GM10248 (cell line): Measurements from ENCODE around the gene USE1.

Experiments
- CTCF ChIA-PET: fragments of 300-600 bp; sonication (Branson Sonifier 250); formaldehyde crosslinking; extraction: SDS; loops from one replicate; lab custom pipeline; 2021; ENCODE audit warnings: antibody characterized with exemption; lab: Yijun Ruan, JAX
- POLR2A ChIA-PET: fragments of 350-650 bp; sonication (Branson Sonifier 250); formaldehyde crosslinking; extraction: SDS; loops from one replicate; lab custom pipeline; 2020; ENCODE audit warnings: antibody characterized with exemption; lab: Yijun Ruan, JAX
- DNase-seq: peaks from one replicate; pipeline ENCODE4 v3.0.0; 2012; ENCODE audit errors: extremely low spot score
- TF ChIP-seq, protein P1 (sequence below): IDR thresholded peaks from 2 replicates; pipeline ENCODE4 v1.5.1; 2012; ENCODE audit warnings: mild to moderate bottlenecking, low read depth; ENCODE audit errors: extremely low read depth, missing control alignments, control extremely low read depth

Gene USE1

DNA sequence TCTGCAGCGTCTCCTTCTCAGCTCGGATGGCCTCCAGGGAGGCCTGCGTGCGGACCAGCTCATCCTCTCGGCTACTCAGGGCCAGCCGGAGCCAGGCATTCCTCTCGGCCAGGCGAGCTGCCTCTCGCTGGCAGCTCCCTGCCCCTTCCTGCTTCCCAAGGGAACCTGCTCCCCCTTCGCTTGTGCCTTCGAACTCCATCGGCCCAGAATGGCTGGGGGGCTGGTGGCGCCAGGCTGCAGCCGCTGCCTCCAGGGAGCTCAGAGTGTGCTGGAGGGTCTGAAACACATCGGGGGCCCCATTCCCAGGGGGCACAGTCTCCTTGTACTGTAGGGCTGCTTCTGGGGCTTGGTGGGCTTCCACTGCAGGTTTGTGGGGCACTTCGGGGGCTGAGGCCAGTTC is 47.4 kb downstream of the USE1 start:
- DNase-seq, result no peak
- ChIA-PET CTCF (interaction anchor here (0.6 to 5.2 kb wide), 6 partner anchors 12 to 502 kb away, joined by 3 to 55 read pairs (median 4); partner anchors contain the start of gene ANKLE1), POLR2A (interaction anchor here (0.7 kb wide), 1 partner anchor 20 kb away, joined by 4 read pairs; no protein-coding TSS in a partner anchor)
- TF ChIP-seq, protein P1, sequence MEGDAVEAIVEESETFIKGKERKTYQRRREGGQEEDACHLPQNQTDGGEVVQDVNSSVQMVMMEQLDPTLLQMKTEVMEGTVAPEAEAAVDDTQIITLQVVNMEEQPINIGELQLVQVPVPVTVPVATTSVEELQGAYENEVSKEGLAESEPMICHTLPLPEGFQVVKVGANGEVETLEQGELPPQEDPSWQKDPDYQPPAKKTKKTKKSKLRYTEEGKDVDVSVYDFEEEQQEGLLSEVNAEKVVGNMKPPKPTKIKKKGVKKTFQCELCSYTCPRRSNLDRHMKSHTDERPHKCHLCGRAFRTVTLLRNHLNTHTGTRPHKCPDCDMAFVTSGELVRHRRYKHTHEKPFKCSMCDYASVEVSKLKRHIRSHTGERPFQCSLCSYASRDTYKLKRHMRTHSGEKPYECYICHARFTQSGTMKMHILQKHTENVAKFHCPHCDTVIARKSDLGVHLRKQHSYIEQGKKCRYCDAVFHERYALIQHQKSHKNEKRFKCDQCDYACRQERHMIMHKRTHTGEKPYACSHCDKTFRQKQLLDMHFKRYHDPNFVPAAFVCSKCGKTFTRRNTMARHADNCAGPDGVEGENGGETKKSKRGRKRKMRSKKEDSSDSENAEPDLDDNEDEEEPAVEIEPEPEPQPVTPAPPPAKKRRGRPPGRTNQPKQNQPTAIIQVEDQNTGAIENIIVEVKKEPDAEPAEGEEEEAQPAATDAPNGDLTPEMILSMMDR, result no peak

DNA sequence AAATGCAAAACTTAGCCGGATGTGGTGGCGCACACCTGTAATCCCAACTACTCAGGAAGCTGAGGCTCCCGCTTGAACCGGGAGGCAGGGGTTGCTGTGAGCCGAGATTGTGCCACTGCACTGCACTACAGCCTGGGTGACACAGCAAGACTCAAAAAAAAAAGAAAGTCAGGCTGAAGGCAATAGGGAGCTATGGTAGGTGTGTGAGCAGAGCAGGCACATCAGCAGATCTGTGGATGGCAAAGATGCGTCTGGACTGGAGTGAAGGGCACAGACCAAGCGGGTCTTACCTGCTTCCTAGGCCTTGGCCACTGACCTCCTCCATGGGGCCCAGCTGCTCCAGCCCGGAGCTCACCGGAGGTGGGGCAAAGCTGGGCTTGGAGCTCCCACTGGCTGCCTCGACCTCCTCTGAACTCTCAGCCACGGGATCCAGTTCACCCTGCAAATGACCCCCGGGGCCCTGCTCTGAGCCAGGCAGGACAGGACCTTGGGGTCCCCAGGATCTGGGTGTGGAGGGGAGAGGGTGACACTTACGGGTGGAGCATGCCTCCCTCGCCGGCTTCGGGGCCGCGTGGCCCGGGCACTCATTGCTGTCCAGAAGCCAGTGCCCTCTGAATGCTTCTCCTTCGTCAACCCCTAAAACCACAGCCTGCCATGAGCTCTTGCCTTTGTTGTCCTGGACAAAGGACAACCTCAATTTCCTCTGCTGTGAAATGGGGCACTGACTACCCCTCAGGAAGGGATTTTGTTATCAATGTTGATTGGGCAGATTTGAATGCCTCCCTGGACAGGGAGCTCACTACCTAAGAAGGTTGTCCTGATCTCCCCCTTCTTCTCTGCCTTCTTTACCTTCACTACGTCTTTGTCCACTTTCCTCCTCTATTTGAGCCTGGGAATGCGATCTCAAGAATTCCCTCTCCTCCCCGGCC is 48.8 kb downstream of the USE1 start:
- DNase-seq, result no peak
- TF ChIP-seq, protein P1, result no peak
- POLR2A ChIA-PET, result no interaction called here
- CTCF ChIA-PET, result interaction anchor here (0.7 to 5.5 kb wide), 9 partner anchors 8 to 213 kb away, joined by 3 to 46 read pairs (median 3); partner anchors contain the start of gene ANKLE1

DNA sequence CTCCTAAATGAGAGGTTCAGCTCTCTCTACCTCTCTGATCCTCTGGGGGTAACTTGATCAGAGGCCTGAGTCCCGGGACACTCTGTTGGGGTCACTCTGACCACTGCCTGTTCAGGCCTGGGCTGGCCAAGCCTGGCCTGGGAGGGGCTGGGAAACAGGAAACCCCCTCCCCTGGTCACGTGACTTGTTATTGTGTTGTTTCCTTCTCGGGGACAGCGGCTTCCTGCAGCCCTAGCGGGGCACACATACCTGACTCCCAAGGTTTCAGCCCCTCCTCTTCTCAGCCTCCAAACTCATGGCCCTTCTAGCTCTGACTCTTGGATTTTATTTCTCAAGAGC is 49.5 kb downstream of the USE1 start, which contains the start of gene USHBP1:
Gene USHBP1 (minus strand): TSS at position 105 of the 339 bp plus-strand sequence. CDS start 446 bp downstream, outside the sequence.
- POLR2A ChIA-PET, result no interaction called here
- TF ChIP-seq, protein P1, result no peak
- no peak for DNase-seq
- CTCF ChIA-PET, result interaction anchor here (1.0 to 5.5 kb wide), 7 partner anchors 9 to 213 kb away, joined by 3 to 46 read pairs (median 5); partner anchors contain the start of gene ANKLE1

DNA sequence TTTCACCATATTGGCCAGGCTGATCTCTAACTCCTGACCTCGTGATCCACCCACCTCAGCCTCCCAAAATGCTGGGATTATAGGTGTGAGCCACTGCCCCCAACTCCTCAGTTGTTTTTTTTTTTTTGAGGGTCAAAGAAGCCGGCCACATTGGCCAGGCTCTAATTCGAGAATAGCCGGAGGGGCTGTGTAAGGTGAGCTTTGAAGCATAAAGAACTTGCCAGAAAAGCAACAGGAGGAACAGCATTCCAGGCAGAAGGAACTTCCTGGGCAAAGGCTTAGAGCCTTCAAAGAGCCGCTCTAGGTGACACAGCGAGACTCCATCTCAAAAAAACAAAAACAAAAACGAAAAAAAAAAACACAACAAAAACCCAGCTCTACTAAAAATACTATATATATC is 50.9 kb downstream of the USE1 start:
- TF ChIP-seq, protein P1, result no peak
- no peak for DNase-seq
- ChIA-PET POLR2A (interaction anchor here (0.9 to 1.4 kb wide), 3 partner anchors 10 to 51 kb away, joined by 3 to 5 read pairs (median 3); partner anchors contain the start of gene USE1), CTCF (interaction anchor here (1.1 to 5.5 kb wide), 7 partner anchors 10 to 120 kb away, joined by 3 to 46 read pairs (median 4); partner anchors contain the start of genes ANKLE1 and DDA1)

DNA sequence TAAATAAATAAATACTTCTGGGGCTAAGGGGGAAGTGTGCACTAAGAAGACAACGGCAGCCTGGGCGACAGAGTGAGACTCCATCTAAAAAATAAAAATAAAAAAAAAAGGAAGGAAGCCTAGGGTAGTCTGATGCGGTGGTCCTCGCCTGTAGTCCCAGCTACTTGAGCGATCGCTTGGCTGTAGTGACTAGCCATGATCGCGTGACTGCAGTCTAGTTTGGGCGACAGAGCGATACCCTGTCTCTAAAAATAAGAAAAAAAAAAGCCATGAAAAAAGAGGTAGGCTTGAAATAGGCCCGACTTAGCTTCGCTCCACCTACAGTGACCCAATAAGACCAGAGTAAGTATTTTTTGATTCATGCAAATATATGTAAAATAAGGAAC is 51.4 kb downstream of the USE1 start:
- no peak for DNase-seq
- TF ChIP-seq, protein P1, result no peak
- CTCF ChIA-PET, result interaction anchor here (0.9 to 5.5 kb wide), 7 partner anchors 8 to 119 kb away, joined by 3 to 46 read pairs (median 3); partner anchors contain the start of genes ANKLE1 and DDA1
- POLR2A ChIA-PET, result interaction anchor here (0.6 to 1.4 kb wide), 7 partner anchors 9 to 682 kb away, joined by 3 to 11 read pairs (median 4); partner anchors contain the start of genes DDA1 and USE1

DNA sequence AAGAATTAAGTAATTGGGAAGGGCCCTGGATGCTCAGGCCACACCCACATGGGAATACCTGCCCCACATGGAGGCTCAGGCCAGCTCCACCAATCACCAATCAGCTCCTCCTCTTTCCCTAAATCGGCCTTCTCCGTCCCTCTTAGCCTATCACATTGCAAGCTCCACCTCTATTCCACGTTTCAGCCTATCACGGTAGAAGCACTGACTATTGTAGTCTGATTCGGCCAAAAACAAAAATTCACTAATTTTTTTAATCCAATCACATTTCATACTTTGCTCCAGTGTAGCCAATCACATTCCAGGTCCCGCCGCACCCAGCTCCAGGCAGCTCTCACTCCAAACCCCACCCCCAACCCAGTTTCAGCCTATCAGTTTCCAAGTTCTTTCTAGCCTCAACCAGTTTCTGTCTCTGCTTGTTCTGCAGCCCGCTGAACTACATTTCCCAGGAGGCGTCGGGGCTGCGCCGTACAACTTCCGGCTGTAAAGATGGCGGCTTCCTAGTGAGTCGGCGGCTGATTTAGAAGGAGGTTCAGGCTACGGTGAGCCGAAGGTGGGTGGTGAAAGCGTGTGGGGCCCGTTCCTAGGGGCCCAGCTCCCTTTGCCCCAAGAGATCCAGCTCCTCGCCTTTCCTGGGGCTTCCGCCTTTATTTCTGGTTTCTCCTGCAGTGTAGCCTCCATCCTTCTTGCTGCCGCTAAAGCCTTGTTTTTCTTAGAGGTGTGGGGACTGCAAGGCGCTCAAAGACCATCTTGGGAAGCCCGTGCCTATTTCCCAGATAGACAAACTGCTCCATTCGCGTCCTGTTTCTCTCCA is 52.0 kb downstream of the USE1 start, which contains the start of gene BABAM1:
Gene BABAM1 (plus strand): TSS at position 469 of the 814 bp plus-strand sequence. CDS start 1,364 bp downstream, outside the sequence.
- ChIA-PET POLR2A (interaction anchor here (0.6 to 1.4 kb wide), 7 partner anchors 9 to 683 kb away, joined by 3 to 11 read pairs (median 4); partner anchors contain the start of genes DDA1 and USE1), CTCF (interaction anchor here (0.9 to 5.5 kb wide), 7 partner anchors 9 to 119 kb away, joined by 3 to 46 read pairs (median 3); partner anchors contain the start of genes ANKLE1 and DDA1)
- TF ChIP-seq, protein P1, result no peak
- peak; percentile 98 for DNase-seq
